Measurements from ENCODE around the gene NDUFS2.

The NDUFS2 gene

GRCh38 chr1:161188381-161188780 is 13.8 kb upstream of the NDUFS2 start:
- no peak for TF ChIP-seq CTCF (IDR thresholded peaks at IDR 0.05)

GRCh38 chr1:161189036-161189435 is 13.1 kb upstream of the NDUFS2 start:
- no peak for TF ChIP-seq CTCF (IDR thresholded peaks at IDR 0.05)
- no peak overlapping the region for H3K27ac ChIP-seq
- no peak for DNase-seq (ENCODE audit: low spot score)
- no peak overlapping the region for H3K4me3 ChIP-seq

More at GRCh38 chr1:161188381-161188780, 13.8 kb upstream of the NDUFS2 start:
- Histone ChIP-seq H3K27ac (no peak overlapping the region), H3K4me3 (no peak overlapping the region)
- DNase-seq (ENCODE audit: low spot score), result no peak

- Histone ChIP-seq H3K27ac (no peak overlapping the region), H3K4me3 (no peak overlapping the region)
- no peak for DNase-seq (ENCODE audit: low spot score)
- TF ChIP-seq CTCF (IDR thresholded peaks at IDR 0.05), result no peak
Observed at GRCh38 chr1:161190962-161191521, 11.1 kb upstream of the NDUFS2 start.

GRCh38 chr1:161191971-161192370 is 10.2 kb upstream of the NDUFS2 start:
- DNase-seq (ENCODE audit: low spot score), result no peak
- H3K27ac ChIP-seq, result no peak overlapping the region
- no peak for TF ChIP-seq CTCF (IDR thresholded peaks at IDR 0.05)
- no peak overlapping the region for H3K4me3 ChIP-seq

- H3K4me3 ChIP-seq, result peak overlapping the region; percentile 75
- peak overlapping the region; percentile 23 to 70 for H3K27ac ChIP-seq
- no peak for DNase-seq (ENCODE audit: low spot score)
- peak; percentile 82 for TF ChIP-seq CTCF (IDR thresholded peaks at IDR 0.05)
Observed at GRCh38 chr1:161192476-161193465, 9.4 kb upstream of the NDUFS2 start.

- H3K27ac ChIP-seq, result peak overlapping the region; percentile 23 to 70
- H3K4me3 ChIP-seq, result peak overlapping the region; percentile 75
- no peak for DNase-seq (ENCODE audit: low spot score)
- TF ChIP-seq CTCF (IDR thresholded peaks at IDR 0.05), result no peak
Observed at GRCh38 chr1:161193561-161194235, 8.5 kb upstream of the NDUFS2 start.
